CD14-positive monocyte (primary cell): ENCODE results near the gene BCAS1. TPM values are rescaled to one million over a fixed set of nuclear protein-coding genes. Genes with fewer than 3 reads are reported as not detected.

Experiments
- DNase-seq, 3 donors: peaks; one replicate each; pipeline ENCODE4 v3.0.0-alpha.2; 2011 to 2022
- H2AFZ ChIP-seq: 2 replicates; pipeline ENCODE4 v1.6.0; 2012; ENCODE audit warnings: mild to moderate bottlenecking, low read depth, low read length, inconsistent platforms; ENCODE audit not compliant: insufficient read depth, poor library complexity, severe bottlenecking
- H3K27ac ChIP-seq, 2 donors: 1 replicate in 1 of 2; 2 replicates in 1 of 2; pipeline ENCODE4 v1.5.1; 2012 to 2013; ENCODE audit warnings: low read length in 2 of 2, control low read depth in 1 of 2, inconsistent platforms in 1 of 2, low read depth in 1 of 2, mild to moderate bottlenecking in 1 of 2
- H3K27me3 ChIP-seq, 2 donors: one replicate each; pipeline versions ENCODE4 v1.6.0 to v1.6.1; 2011 to 2013; ENCODE audit warnings: low read length in 2 of 2; ENCODE audit not compliant: control insufficient read depth in 2 of 2, insufficient read depth in 2 of 2
- H3K36me3 ChIP-seq, 2 donors: replicated peaks in 1 of 2; 1 replicate in 1 of 2; 2 replicates in 1 of 2; pipeline versions ENCODE4 v1.5.1 to v1.6.1; 2012 to 2013; ENCODE audit warnings: low read length in 2 of 2, control low read depth in 1 of 2, inconsistent platforms in 1 of 2, mild to moderate bottlenecking in 1 of 2; ENCODE audit not compliant: insufficient read depth in 2 of 2, control insufficient read depth in 1 of 2
- H3K4me1 ChIP-seq, 2 donors: 1 replicate in 1 of 2; 2 replicates in 1 of 2; pipeline versions ENCODE4 v1.5.1 to v1.6.1; 2012 to 2013; ENCODE audit warnings: low read length in 2 of 2, control low read depth in 1 of 2, inconsistent platforms in 1 of 2, mild to moderate bottlenecking in 1 of 2, moderate library complexity in 1 of 2; ENCODE audit not compliant: insufficient read depth in 2 of 2, control insufficient read depth in 1 of 2
- H3K4me2 ChIP-seq: replicated peaks from 2 replicates; pipeline ENCODE3; 2012; ENCODE audit warnings: low read length, moderate library complexity, mild to moderate bottlenecking; ENCODE audit not compliant: poor library complexity, severe bottlenecking; ENCODE audit errors: extremely low read depth
- H3K4me3 ChIP-seq, 3 experiments: fragments of 200-600 bp in 1 of 3; sonication (generic) in 1 of 3; replicated peaks in 1 of 3; 1 replicate in 2 of 3; 2 replicates in 1 of 3; pipeline ENCODE4 v1.5.1; 2011 to 2013; ENCODE audit warnings: low read length in 3 of 3, mild to moderate bottlenecking in 3 of 3, control low read depth in 2 of 3, low read depth in 2 of 3, inconsistent platforms in 1 of 3, moderate library complexity in 1 of 3
- H3K79me2 ChIP-seq: 2 replicates; pipeline ENCODE4 v1.6.0; 2012; ENCODE audit warnings: mild to moderate bottlenecking, control low read depth, inconsistent platforms, low read length, moderate library complexity; ENCODE audit not compliant: insufficient read depth
- H3K9ac ChIP-seq: 2 replicates; pipeline ENCODE4 v1.6.0; 2017; ENCODE audit warnings: low read length, mild to moderate bottlenecking; ENCODE audit not compliant: insufficient read depth, poor library complexity, severe bottlenecking
- H3K9me3 ChIP-seq, 2 donors: replicated peaks in 1 of 2; 1 replicate in 1 of 2; 2 replicates in 1 of 2; pipeline versions ENCODE4 v1.5.1 to v1.6.1; 2012 to 2013; ENCODE audit warnings: low read length in 2 of 2, control low read depth in 1 of 2; ENCODE audit not compliant: control insufficient read depth in 1 of 2, insufficient read depth in 1 of 2
- H4K20me1 ChIP-seq: 2 replicates; pipeline ENCODE4 v1.6.0; 2012; ENCODE audit warnings: mild to moderate bottlenecking, low read length, control low read depth, moderate library complexity; ENCODE audit not compliant: insufficient read depth
- H3K27ac Mint-ChIP-seq, 7 donors: one replicate each; pipeline ENCODE4 v1.8.0; 2020; ENCODE audit warnings: mild to moderate bottlenecking in 7 of 7, mixed read lengths in 7 of 7, moderate library complexity in 6 of 7, inconsistent platforms in 2 of 7
- H3K27me3 Mint-ChIP-seq, 3 donors: one replicate each; pipeline ENCODE4 v1.8.0; 2021 to 2022; ENCODE audit warnings: low read depth in 3 of 3, mild to moderate bottlenecking in 3 of 3, mixed read lengths in 3 of 3, moderate library complexity in 3 of 3, inconsistent platforms in 1 of 3
- H3K36me3 Mint-ChIP-seq, 2 donors: one replicate each; pipeline ENCODE4 v1.8.0; 2020; ENCODE audit warnings: mixed read lengths in 2 of 2, inconsistent platforms in 1 of 2, mild to moderate bottlenecking in 1 of 2
- H3K4me1 Mint-ChIP-seq: one replicate; pipeline ENCODE4 v1.8.0; 2020; ENCODE audit warnings: mild to moderate bottlenecking, mixed read lengths
- H3K4me3 Mint-ChIP-seq, 2 donors: one replicate each; pipeline ENCODE4 v1.8.0; 2020; ENCODE audit warnings: mild to moderate bottlenecking in 2 of 2, mixed read lengths in 2 of 2, moderate library complexity in 1 of 2
- H3K9me3 Mint-ChIP-seq, 7 donors: one replicate each; pipeline ENCODE4 v1.8.0; 2020 to 2022; ENCODE audit warnings: mixed read lengths in 7 of 7, mild to moderate bottlenecking in 6 of 7, moderate library complexity in 6 of 7, inconsistent platforms in 2 of 7
- CTCF ChIP-seq: fragments of 200-600 bp; IDR thresholded peaks from one replicate; pipeline ENCODE4 v1.8.0; 2022; ENCODE audit warnings: antibody characterized with exemption, mild to moderate bottlenecking
- WGBS: methylation state at CpG from one replicate; pipeline ENCODE4 v1.1.5; 2013; ENCODE audit warnings: missing lambda C conversion rate; ENCODE audit not compliant: insufficient coverage; 5-methylcytosine and 5-hydroxymethylcytosine counted together
- intact Hi-C, 2 donors: fragments of 100-400 bp; cut with micrococcal nuclease; formaldehyde crosslinking; loops; one replicate each; pipeline versions ENCODE4 v1.15.0 to v1.15.1; 2023
- polyA plus RNA-seq, 3 donors: library from polyadenylated mRNA; depleted of rRNA in 1 of 3; unstranded in 2 of 3; stranded (reverse) in 1 of 3; fragments of 300-500 nt in 2 of 3; fragments of >200 nt in 1 of 3; fragmentation: Illumina TruSeq in 2 of 3; gene quantifications; 1 replicate in 2 of 3; 2 replicates in 1 of 3; pipeline ENCODE4 v1.2.3, GENCODE V29; 2012 to 2021

Gene BCAS1
- polyA plus RNA-seq, 3 donors = 0.01 to 0.02 TPM; not detected in 1

- Histone ChIP-seq H3K27me3 (no peaks in the 10 kb centered on the region), H3K9ac (no peak overlapping the region), H4K20me1 (no peaks in the 10 kb centered on the region), H3K9me3 (no peaks in the 10 kb centered on the region), H3K4me3 (no peak overlapping the region), H3K4me2 (no peak overlapping the region), H3K36me3 (no peaks in the 10 kb centered on the region), H3K79me2 (no peaks in the 10 kb centered on the region), H3K4me1 (peaks cover 43 to 49% of the 10 kb centered on the region in 2 donors), H2AFZ (no peak overlapping the region), H3K27ac (no peak overlapping the region)
- Mint-ChIP-seq H3K27me3 (peaks cover 0 to 2% (median 0%) of the 10 kb centered on the region in 3 donors), H3K4me3 (no peak overlapping the region), H3K9me3 (peaks cover 0 to 2% (median 0%) of the 10 kb centered on the region in 7 donors), H3K27ac (no peak overlapping the region), H3K36me3 (peaks cover 0 to 2% of the 10 kb centered on the region in 2 donors), H3K4me1 (peaks cover 51% of the 10 kb centered on the region)
- no peak for TF ChIP-seq CTCF
- intact Hi-C loops = loop anchor here in 1 of 2 donors (5.0 kb wide), 1 partner anchor 262 kb away; the partner anchor contains the start of gene PFDN4
- no CpG with 5 or more reads among the region's 2 CpGs for WGBS
- no peak for DNase-seq
These were observed 124.9 kb downstream of the BCAS1 start for GRCh38 chr20:53945478-53945877.

- H3K4me1 ChIP-seq = peaks cover 44 to 51% of the 10 kb centered on the region in 2 donors
- no peaks in the 10 kb centered on the region for H3K9me3 ChIP-seq
- intact Hi-C loops = loop anchor here (5.0 kb wide), 3 partner anchors 37 to 367 kb away; partner anchors contain the start of gene PFDN4 (in 1 of the 2)
- no peak overlapping the region for H2AFZ ChIP-seq
- no peak for DNase-seq
- no peaks in the 10 kb centered on the region for H4K20me1 ChIP-seq
- H3K79me2 ChIP-seq = no peaks in the 10 kb centered on the region
- TF ChIP-seq CTCF = no peak
- Mint-ChIP-seq H3K27ac (no peak overlapping the region), H3K4me1 (peaks cover 51% of the 10 kb centered on the region), H3K4me3 (no peak overlapping the region), H3K9me3 (no peaks in the 10 kb centered on the region), H3K27me3 (no peaks in the 10 kb centered on the region), H3K36me3 (peaks cover 0 to 2% of the 10 kb centered on the region in 2 donors)
- H3K27ac ChIP-seq = no peak overlapping the region
- H3K9ac ChIP-seq = no peak overlapping the region
- no peaks in the 10 kb centered on the region for H3K27me3 ChIP-seq
- no peaks in the 10 kb centered on the region for H3K36me3 ChIP-seq
- WGBS = 88% methylated on average over 3 of the region's 7 CpGs
- H3K4me3 ChIP-seq = no peak overlapping the region
- H3K4me2 ChIP-seq = no peak overlapping the region
These were observed 125.6 kb downstream of the BCAS1 start for GRCh38 chr20:53944796-53945195.
